GM12878 (cell line): ENCODE data around the gene AKAP14. TPM values are rescaled to one million over a fixed set of nuclear protein-coding genes. Genes with fewer than 3 reads are reported as not detected.

ENCODE experiments used
- CREB1 ChIP-seq: IDR thresholded peaks from 2 replicates; pipeline ENCODE4 v1.6.1; 2012; ENCODE audit warnings: low read depth, mild to moderate bottlenecking, inconsistent platforms
- IKZF1 ChIP-seq: fragments of 450-650 bp; conservative IDR thresholded peaks from 2 replicates; pipeline ENCODE4 v1.6.1; 2017; ENCODE audit warnings: antibody characterized with exemption, mild to moderate bottlenecking
- MEF2B ChIP-seq: fragments of 450-650 bp; IDR thresholded peaks from 2 replicates; pipeline ENCODE4 v1.6.1; 2018; ENCODE audit warnings: mild to moderate bottlenecking, moderate library complexity; ENCODE audit not compliant: partially characterized antibody, poor library complexity, severe bottlenecking
- POLR2AphosphoS5 ChIP-seq: IDR thresholded peaks from 2 replicates; pipeline ENCODE4 v1.6.1; 2011; ENCODE audit warnings: mild to moderate bottlenecking, low read length, inconsistent platforms
- RB1 ChIP-seq: fragments of 450-650 bp; formaldehyde crosslinking; IDR thresholded peaks from 2 replicates; pipeline ENCODE4 v1.6.1; 2017; ENCODE audit warnings: mild to moderate bottlenecking, borderline replicate concordance
- SKIL ChIP-seq: fragments of 450-650 bp; IDR thresholded peaks from 2 replicates; pipeline ENCODE4 v1.6.1; 2017; ENCODE audit warnings: mild to moderate bottlenecking, low read depth, inconsistent platforms; ENCODE audit not compliant: poor library complexity, severe bottlenecking
- SMAD1 ChIP-seq: fragments of 450-650 bp; IDR thresholded peaks from 2 replicates; pipeline ENCODE4 v1.6.1; 2018; ENCODE audit warnings: mild to moderate bottlenecking, low read depth; ENCODE audit not compliant: partially characterized antibody
- ZNF592 ChIP-seq: fragments of 450-650 bp; IDR thresholded peaks from 2 replicates; pipeline ENCODE4 v1.6.1; 2017; ENCODE audit warnings: mild to moderate bottlenecking, moderate library complexity
- ZNF687 ChIP-seq: fragments of 450-650 bp; IDR thresholded peaks from 2 replicates; pipeline ENCODE4 v1.6.1; 2017; ENCODE audit warnings: mild to moderate bottlenecking, moderate library complexity
- polyA plus RNA-seq, 11 experiments: library from polyadenylated mRNA; depleted of rRNA in 4 of 11; unstranded in 6 of 11; stranded (reverse) in 5 of 11; fragments of >200 nt; fragmentation: Nextera tagmentation in 4 of 11; fragmentation: Illumina TruSeq in 1 of 11; extraction: Ambion mirVana in 4 of 11; extraction: Trizol in 1 of 11; gene quantifications; 1 replicate in 1 of 11; 2 replicates in 10 of 11; pipeline versions ENCODE4 v1.2.1 to v1.2.3, GENCODE V29; 2011 to 2016; ENCODE audit warnings: inconsistent platforms in 2 of 11, missing spikeins in 2 of 11, low read depth in 1 of 11
- total RNA-seq, 4 experiments: library from RNA; depleted of rRNA in 3 of 4; stranded (reverse); fragments of >200 nt in 3 of 4; fragmentation: Illumina TruSeq in 1 of 4; extraction: Trizol in 1 of 4; gene quantifications; 2 replicates each; pipeline versions ENCODE4 v1.2.1 to v1.2.3, GENCODE V29; 2013 to 2021
- TF ChIP-seq, protein P1 (sequence below): fragments of 450-650 bp; formaldehyde crosslinking; IDR thresholded peaks from 2 replicates; pipeline ENCODE4 v1.4.0; 2020; ENCODE audit warnings: mild to moderate bottlenecking, moderate library complexity
- TF ChIP-seq, protein P2 (sequence below): fragments of 450-650 bp; IDR thresholded peaks from 2 replicates; pipeline ENCODE4 v1.6.1; 2016; ENCODE audit warnings: mild to moderate bottlenecking

AKAP14 gene
- total and polyA plus RNA-seq, 10 of the 15 experiments (the other 5 are each of a cell fraction or from before 2014, with no cell fraction given), result not detected

- TF ChIP-seq SKIL (no peak), ZNF592 (no peak), POLR2AphosphoS5 (peak; percentile 69), IKZF1 (peak; percentile 89), ZNF687 (no peak), MEF2B (peak; percentile 68), RB1 (peak; percentile 32; the same call in 1 of the 2 replicates), SMAD1 (no peak), CREB1 (peak; percentile 91)
- TF ChIP-seq, protein P1, sequence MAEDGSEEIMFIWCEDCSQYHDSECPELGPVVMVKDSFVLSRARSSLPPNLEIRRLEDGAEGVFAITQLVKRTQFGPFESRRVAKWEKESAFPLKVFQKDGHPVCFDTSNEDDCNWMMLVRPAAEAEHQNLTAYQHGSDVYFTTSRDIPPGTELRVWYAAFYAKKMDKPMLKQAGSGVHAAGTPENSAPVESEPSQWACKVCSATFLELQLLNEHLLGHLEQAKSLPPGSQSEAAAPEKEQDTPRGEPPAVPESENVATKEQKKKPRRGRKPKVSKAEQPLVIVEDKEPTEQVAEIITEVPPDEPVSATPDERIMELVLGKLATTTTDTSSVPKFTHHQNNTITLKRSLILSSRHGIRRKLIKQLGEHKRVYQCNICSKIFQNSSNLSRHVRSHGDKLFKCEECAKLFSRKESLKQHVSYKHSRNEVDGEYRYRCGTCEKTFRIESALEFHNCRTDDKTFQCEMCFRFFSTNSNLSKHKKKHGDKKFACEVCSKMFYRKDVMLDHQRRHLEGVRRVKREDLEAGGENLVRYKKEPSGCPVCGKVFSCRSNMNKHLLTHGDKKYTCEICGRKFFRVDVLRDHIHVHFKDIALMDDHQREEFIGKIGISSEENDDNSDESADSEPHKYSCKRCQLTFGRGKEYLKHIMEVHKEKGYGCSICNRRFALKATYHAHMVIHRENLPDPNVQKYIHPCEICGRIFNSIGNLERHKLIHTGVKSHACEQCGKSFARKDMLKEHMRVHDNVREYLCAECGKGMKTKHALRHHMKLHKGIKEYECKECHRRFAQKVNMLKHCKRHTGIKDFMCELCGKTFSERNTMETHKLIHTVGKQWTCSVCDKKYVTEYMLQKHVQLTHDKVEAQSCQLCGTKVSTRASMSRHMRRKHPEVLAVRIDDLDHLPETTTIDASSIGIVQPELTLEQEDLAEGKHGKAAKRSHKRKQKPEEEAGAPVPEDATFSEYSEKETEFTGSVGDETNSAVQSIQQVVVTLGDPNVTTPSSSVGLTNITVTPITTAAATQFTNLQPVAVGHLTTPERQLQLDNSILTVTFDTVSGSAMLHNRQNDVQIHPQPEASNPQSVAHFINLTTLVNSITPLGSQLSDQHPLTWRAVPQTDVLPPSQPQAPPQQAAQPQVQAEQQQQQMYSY (CRISPR knock-in tag), result no peak
- TF ChIP-seq, protein P2, sequence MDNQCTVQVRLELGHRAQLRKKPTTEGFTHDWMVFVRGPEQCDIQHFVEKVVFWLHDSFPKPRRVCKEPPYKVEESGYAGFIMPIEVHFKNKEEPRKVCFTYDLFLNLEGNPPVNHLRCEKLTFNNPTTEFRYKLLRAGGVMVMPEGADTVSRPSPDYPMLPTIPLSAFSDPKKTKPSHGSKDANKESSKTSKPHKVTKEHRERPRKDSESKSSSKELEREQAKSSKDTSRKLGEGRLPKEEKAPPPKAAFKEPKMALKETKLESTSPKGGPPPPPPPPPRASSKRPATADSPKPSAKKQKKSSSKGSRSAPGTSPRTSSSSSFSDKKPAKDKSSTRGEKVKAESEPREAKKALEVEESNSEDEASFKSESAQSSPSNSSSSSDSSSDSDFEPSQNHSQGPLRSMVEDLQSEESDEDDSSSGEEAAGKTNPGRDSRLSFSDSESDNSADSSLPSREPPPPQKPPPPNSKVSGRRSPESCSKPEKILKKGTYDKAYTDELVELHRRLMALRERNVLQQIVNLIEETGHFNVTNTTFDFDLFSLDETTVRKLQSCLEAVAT, result no peak
Observed at GRCh38 chrX:119852382-119853353, 43.0 kb upstream of the AKAP14 start, which contains the start of gene UPF3B (continued).
